Testis (tissue), 5 donors: ENCODE results near the gene REXO4. TPM values are rescaled to one million over a fixed set of nuclear protein-coding genes. Genes with fewer than 3 reads are reported as not detected.

Source experiments
- DNase-seq: peaks from one replicate; pipeline ENCODE4 v3.0.0-alpha.2; 2019
- H3K27ac ChIP-seq, 2 donors: fragments of 200-600 bp; sonication (generic); one replicate each; pipeline ENCODE4 v1.5.1; 2019
- H3K27me3 ChIP-seq: fragments of 200-600 bp; sonication (generic); one replicate; pipeline ENCODE4 v1.5.1; 2019
- H3K36me3 ChIP-seq: fragments of 200-600 bp; sonication (generic); one replicate; pipeline ENCODE4 v1.5.1; 2017; ENCODE audit warnings: low read depth; ENCODE audit errors: missing control alignments
- H3K4me1 ChIP-seq: fragments of 200-600 bp; sonication (generic); one replicate; pipeline ENCODE4 v1.5.1; 2019
- H3K4me3 ChIP-seq, 2 donors: fragments of 200-600 bp; sonication (generic); one replicate each; pipeline ENCODE4 v1.5.1; 2017 to 2019
- H3K9me3 ChIP-seq: fragments of 200-600 bp; sonication (generic); one replicate; pipeline ENCODE4 v1.5.1; 2017
- CTCF ChIP-seq, 3 experiments: fragments of 450-650 bp in 2 of 3; fragments of 200-600 bp in 1 of 3; sonication (generic) in 1 of 3; IDR thresholded peaks; one replicate each; pipeline ENCODE4 v1.5.1; 2016 to 2019; ENCODE audit warnings: antibody characterized with exemption in 3 of 3, mild to moderate bottlenecking in 2 of 3, moderate library complexity in 1 of 3
- POLR2A ChIP-seq: fragments of 450-650 bp; IDR thresholded peaks from one replicate; pipeline ENCODE4 v1.6.1; 2017; ENCODE audit warnings: antibody characterized with exemption, mild to moderate bottlenecking, moderate library complexity
- WGBS, 2 donors: methylation state at CpG; one replicate each; pipeline ENCODE4 v1.1.5; 2018; 5-methylcytosine and 5-hydroxymethylcytosine counted together
- intact Hi-C: fragments of 100-400 bp; cut with DNase I; formaldehyde crosslinking; loops from one replicate; pipeline ENCODE4 v1.15.1; 2023; ENCODE audit warnings: low total_unique reads
- long read RNA-seq, 2 donors: transcript quantifications; one replicate each; lab custom pipeline, GENCODE V29; 2026
- polyA plus RNA-seq: library from polyadenylated mRNA; stranded (reverse); fragments of 350-450 nt; fragmentation: Illumina TruSeq; extraction: RNeasy Lipid Tissue Mini Kit (QIAGEN cat#74804); gene quantifications from one replicate; pipeline ENCODE4 v1.2.3, GENCODE V29; 2014; ENCODE audit warnings: low read depth, low replicate concordance; ENCODE audit not compliant: insufficient read depth
- total RNA-seq, 2 donors: library from RNA; depleted of rRNA; stranded (reverse); fragments of >200 nt; gene quantifications; one replicate each; pipeline ENCODE4 v1.2.3, GENCODE V29; 2016

The REXO4 gene
- total RNA-seq (10 to 100 TPM; 31.4 to 31.5 TPM), polyA plus RNA-seq (36.7 TPM)
- long read RNA-seq, donor 1, transcript REXO4-202 (8 exons, 2,360 nt) = major isoform, 5 of 17 reads
- long read RNA-seq, donor 1, partial matches to known transcripts = 12 of 17 reads
- long read RNA-seq, donor 1, other reads (novel, unspliced or antisense) = 0 of 17 reads
- long read RNA-seq, donor 2, transcript REXO4-202 (8 exons, 2,360 nt) = major isoform, 7 of 17 reads
- long read RNA-seq, donor 2, partial matches to known transcripts = 10 of 17 reads
- long read RNA-seq, donor 2, other reads (novel, unspliced or antisense) = 0 of 17 reads

GRCh38 chr9:133417541-133418461 is at the start of gene REXO4:
TSS of gene REXO4 (minus strand) at chr9:133418010. CDS start at chr9:133417844, 166 bp downstream.
- peak within 1 kb of the TSS; percentile 83 to 85 for H3K4me3 ChIP-seq
- peak within 1 kb of the TSS; percentile 15 to 87 for H3K27ac ChIP-seq
- H3K27me3 ChIP-seq = no peaks in the 10 kb centered on the region
- H3K36me3 ChIP-seq = no peaks in the 10 kb centered on the region
- TF ChIP-seq POLR2A (no peak), CTCF (IDR thresholded peaks at IDR 0.05) (no peak)
- peak; percentile 80 for DNase-seq
- H3K9me3 ChIP-seq = no peaks in the 10 kb centered on the region
- peaks cover 10% of the 10 kb centered on the region for H3K4me1 ChIP-seq
- intact Hi-C loops = no loop called here
- WGBS, 2 donors = 1% methylated on average over 47 to 57 of the region's 75 CpGs

DNA sequence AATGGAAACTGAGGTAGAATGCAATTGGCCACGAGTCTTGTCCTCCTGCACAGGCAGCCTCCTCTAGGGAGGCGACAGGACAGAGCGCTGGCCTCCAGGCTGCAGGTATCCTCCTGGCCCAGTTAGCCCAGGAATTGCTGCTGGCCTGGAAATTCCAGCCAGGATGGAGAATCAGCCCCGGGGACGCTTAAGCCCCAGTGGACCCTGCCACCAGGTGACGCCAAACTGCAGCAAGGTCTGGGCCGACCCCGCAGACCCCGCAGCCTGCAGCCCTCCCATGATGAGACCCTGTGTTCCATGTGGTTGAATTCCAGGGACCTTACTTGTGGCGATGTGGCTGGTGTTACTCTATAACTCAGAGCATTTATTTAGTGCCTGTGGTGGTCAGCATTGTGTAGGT is 49.3 kb upstream of the REXO4 start:
- H3K27me3 ChIP-seq = no peaks in the 10 kb centered on the region
- no peaks in the 10 kb centered on the region for H3K36me3 ChIP-seq
- intact Hi-C loops = no loop called here
- H3K27ac ChIP-seq = no peak overlapping the region
- 86 to 87% methylated on average over 4 to 10 of the region's 10 CpGs for WGBS, 2 donors
- no peaks in the 10 kb centered on the region for H3K9me3 ChIP-seq
- DNase-seq = no peak
- H3K4me1 ChIP-seq = no peaks in the 10 kb centered on the region
- no peak overlapping the region for H3K4me3 ChIP-seq
- no peak for TF ChIP-seq POLR2A
- TF ChIP-seq CTCF (IDR thresholded peaks at IDR 0.05) = no peak

GRCh38 chr9:133465984-133466383 is 48.2 kb upstream of the REXO4 start:
- Histone ChIP-seq H3K27me3 (no peaks in the 10 kb centered on the region), H3K4me3 (no peak overlapping the region), H3K36me3 (no peaks in the 10 kb centered on the region), H3K9me3 (no peaks in the 10 kb centered on the region), H3K4me1 (peaks cover 1% of the 10 kb centered on the region), H3K27ac (no peak overlapping the region)
- intact Hi-C loops = no loop called here
- TF ChIP-seq POLR2A (no peak), CTCF (IDR thresholded peaks at IDR 0.05) (no peak)
- 85 to 86% methylated on average over 6 of the region's 6 CpGs for WGBS, 2 donors
- no peak for DNase-seq

GRCh38 chr9:133464638-133465037 is 46.8 kb upstream of the REXO4 start:
- H3K4me3 ChIP-seq = no peak overlapping the region
- H3K27me3 ChIP-seq = no peaks in the 10 kb centered on the region
- TF ChIP-seq CTCF (IDR thresholded peaks at IDR 0.05) (no peak), POLR2A (no peak)
- H3K36me3 ChIP-seq = no peaks in the 10 kb centered on the region
- DNase-seq = no peak
- H3K27ac ChIP-seq = no peak overlapping the region
- intact Hi-C loops = no loop called here
- WGBS, 2 donors = 93 to 96% methylated on average over 10 of the region's 10 CpGs
- H3K4me1 ChIP-seq = peaks cover 7% of the 10 kb centered on the region
- H3K9me3 ChIP-seq = no peaks in the 10 kb centered on the region
